Activated CD8-positive, alpha-beta T cell treated with anti-CD3 and anti-CD28 coated beads for 36 hours (primary cell): ENCODE results near the gene SGMS1. TPM values are rescaled to one million over a fixed set of nuclear protein-coding genes. Genes with fewer than 3 reads are reported as not detected.
A peak's percentile ranks its signal among the peaks of the same experiment; 100 is the strongest.

Source experiments
- ATAC-seq: fragments of 200-7000 bp; cut with Tn5 transposase; one replicate; pipeline ENCODE4 v1.10.0; 2021; ENCODE audit warnings: mild to moderate bottlenecking, moderate library complexity
- CTCF ChIA-PET: fragments of 350-600 bp; sonication (Branson Sonifier 250); formaldehyde crosslinking; loops from one replicate; lab custom pipeline; 2021; ENCODE audit warnings: antibody characterized with exemption; lab: Charles Lee
- POLR2A ChIA-PET: fragments of 350-600 bp; sonication (Branson Sonifier 250); formaldehyde crosslinking; loops from one replicate; lab custom pipeline; 2021; ENCODE audit warnings: antibody characterized with exemption; lab: Charles Lee
- DNase-seq: peaks from one replicate; pipeline ENCODE4 v3.0.0-alpha.2; 2020
- H3K27ac Mint-ChIP-seq: one replicate; pipeline ENCODE4 v1.8.0; 2021; ENCODE audit warnings: mild to moderate bottlenecking, mixed read lengths
- H3K27me3 Mint-ChIP-seq: one replicate; pipeline ENCODE4 v1.8.0; 2021; ENCODE audit warnings: mixed read lengths
- H3K36me3 Mint-ChIP-seq: one replicate; pipeline ENCODE4 v1.8.0; 2021; ENCODE audit warnings: low read depth, mixed read lengths
- H3K4me1 Mint-ChIP-seq: one replicate; pipeline ENCODE4 v1.8.0; 2021; ENCODE audit warnings: low read depth, mixed read lengths
- H3K4me3 Mint-ChIP-seq: one replicate; pipeline ENCODE4 v1.8.0; 2021; ENCODE audit warnings: mild to moderate bottlenecking, moderate library complexity, mixed read lengths
- H3K9me3 Mint-ChIP-seq: one replicate; pipeline ENCODE4 v1.8.0; 2021; ENCODE audit warnings: mixed read lengths
- CTCF ChIP-seq: fragments of 200-600 bp; IDR thresholded peaks from one replicate; pipeline ENCODE4 v1.8.0; 2022; ENCODE audit warnings: antibody characterized with exemption, mild to moderate bottlenecking
- intact Hi-C: fragments of 100-400 bp; cut with micrococcal nuclease; formaldehyde crosslinking; loops from one replicate; pipeline ENCODE4 v1.10.0; 2022
- total RNA-seq, 2 experiments: library from RNA; stranded (reverse); gene quantifications; one replicate each; pipeline ENCODE4 v1.2.3, GENCODE V29; 2021

Gene SGMS1
- total RNA-seq, 2 experiments from 2014 or later, result 9.0 to 10.6 TPM

GRCh38 chr10:50604049-50604640 lies 19.6 kb downstream of the SGMS1 start:
- TF ChIP-seq CTCF, result no peak
- DNase-seq, result no peak
- intact Hi-C loops, result no loop called here
- H3K27ac Mint-ChIP-seq, result no peak overlapping the region
- H3K36me3 Mint-ChIP-seq, result no peaks in the 10 kb centered on the region
- H3K27me3 Mint-ChIP-seq, result no peaks in the 10 kb centered on the region
- peak; percentile 65 for ATAC-seq
- ChIA-PET CTCF (interaction anchor here (1.5 kb wide), 1 partner anchor 10 kb away, joined by 4 read pairs; no protein-coding TSS in a partner anchor), POLR2A (no interaction called here)
- H3K9me3 Mint-ChIP-seq, result no peaks in the 10 kb centered on the region
- H3K4me1 Mint-ChIP-seq, result peaks cover 51% of the 10 kb centered on the region
- peak overlapping the region; percentile 35 for H3K4me3 Mint-ChIP-seq

- DNase-seq, result no peak
- Mint-ChIP-seq H3K9me3 (no peaks in the 10 kb centered on the region), H3K4me1 (peaks cover 59% of the 10 kb centered on the region), H3K4me3 (no peak overlapping the region), H3K27me3 (no peaks in the 10 kb centered on the region), H3K27ac (no peak overlapping the region), H3K36me3 (no peaks in the 10 kb centered on the region)
- TF ChIP-seq CTCF, result no peak
- CTCF ChIA-PET, result interaction anchor here (1.1 kb wide), 1 partner anchor 9 kb away, joined by 4 read pairs; no protein-coding TSS in a partner anchor
- ATAC-seq, result no peak
- intact Hi-C loops, result no loop called here
- POLR2A ChIA-PET, result no interaction called here
These were observed 20.5 kb downstream of the SGMS1 start for GRCh38 chr10:50603151-50603850.

- CTCF ChIA-PET, result no interaction called here
- DNase-seq, result no peak
- POLR2A ChIA-PET, result interaction anchor here (0.6 kb wide), 1 partner anchor 19 kb away, joined by 4 read pairs; no protein-coding TSS in a partner anchor
- Mint-ChIP-seq H3K9me3 (no peaks in the 10 kb centered on the region), H3K4me3 (no peak overlapping the region), H3K27me3 (no peaks in the 10 kb centered on the region), H3K27ac (no peak overlapping the region), H3K36me3 (peaks cover 1% of the 10 kb centered on the region), H3K4me1 (peaks cover 55% of the 10 kb centered on the region)
- intact Hi-C loops, result no loop called here
- ATAC-seq, result no peak
- TF ChIP-seq CTCF, result no peak
These were observed 21.8 kb downstream of the SGMS1 start for GRCh38 chr10:50601974-50602373.

DNA sequence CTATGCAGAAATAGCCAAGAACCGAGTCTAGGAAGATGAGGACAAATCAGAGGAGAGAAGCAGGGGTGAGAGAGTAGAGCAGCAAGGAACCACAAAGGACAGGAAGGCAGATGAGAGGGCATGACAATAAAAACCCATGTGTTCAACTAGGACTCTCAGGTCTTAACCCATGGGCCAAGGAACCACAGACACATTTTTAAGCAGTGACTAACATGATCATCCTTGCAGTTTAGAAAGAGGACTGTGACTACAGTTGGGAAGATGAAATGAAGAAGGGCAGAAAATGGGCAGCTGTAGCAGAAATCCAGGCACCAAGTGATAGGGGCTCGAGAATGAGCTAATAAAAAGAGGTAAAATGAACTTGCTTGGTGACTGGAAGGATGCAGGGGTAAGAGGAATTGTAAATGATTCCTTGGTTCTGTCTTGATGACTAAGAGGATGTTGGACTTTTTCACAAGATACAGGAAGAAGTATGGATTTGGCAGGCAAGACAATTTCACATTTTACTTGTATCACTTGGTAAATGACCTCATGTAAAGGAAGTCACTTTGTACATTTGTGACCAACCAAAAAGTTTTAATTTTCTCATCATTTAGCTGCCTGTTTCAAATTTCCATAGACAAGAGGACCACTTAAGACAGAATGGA lies 22.8 kb downstream of the SGMS1 start:
- no peak overlapping the region for H3K27ac Mint-ChIP-seq
- ATAC-seq (no peak), DNase-seq (no peak)
- ChIA-PET CTCF (interaction anchor here (0.6 kb wide), 1 partner anchor 42 kb away, joined by 3 read pairs; no protein-coding TSS in a partner anchor), POLR2A (no interaction called here)
- TF ChIP-seq CTCF, result no peak
- intact Hi-C loops, result no loop called here
- H3K9me3 Mint-ChIP-seq, result no peaks in the 10 kb centered on the region
- no peak overlapping the region for H3K4me3 Mint-ChIP-seq
- no peaks in the 10 kb centered on the region for H3K27me3 Mint-ChIP-seq
- peaks cover 52% of the 10 kb centered on the region for H3K4me1 Mint-ChIP-seq
- H3K36me3 Mint-ChIP-seq, result peaks cover 1% of the 10 kb centered on the region

GRCh38 chr10:50600286-50600685 lies 23.5 kb downstream of the SGMS1 start:
- DNase-seq, result no peak
- no peak for TF ChIP-seq CTCF
- CTCF ChIA-PET, result no interaction called here
- Mint-ChIP-seq H3K4me3 (no peak overlapping the region), H3K27ac (no peak overlapping the region), H3K9me3 (no peaks in the 10 kb centered on the region), H3K4me1 (peaks cover 48% of the 10 kb centered on the region), H3K36me3 (peaks cover 1% of the 10 kb centered on the region), H3K27me3 (no peaks in the 10 kb centered on the region)
- intact Hi-C loops, result no loop called here
- POLR2A ChIA-PET, result no interaction called here
- ATAC-seq, result no peak
